Measurements from ENCODE around the gene AUTS2. TPM values are rescaled to one million over a fixed set of nuclear protein-coding genes. Genes with fewer than 3 reads are reported as not detected.
A peak's percentile ranks its signal among the peaks of the same experiment; 100 is the strongest.

The AUTS2 gene
- total and polyA plus RNA-seq, 9 of the 15 experiments (the other 6 are each of a cell fraction or from before 2014, with no cell fraction given): 0.58 TPM; not detected in 8

- peak; percentile 31; the same call in 1 of the 2 replicates for TF ChIP-seq TAL1 (IDR thresholded peaks at IDR 0.05)
- peak; percentile 80 for TF ChIP-seq ATF4 (CRISPR knock-in tag; IDR thresholded peaks at IDR 0.05)
- peak; percentile 93 for TF ChIP-seq SOX6 (IDR thresholded peaks at IDR 0.05)
- TF ChIP-seq MXD1 (CRISPR knock-in tag; IDR thresholded peaks at IDR 0.05; ENCODE audit: borderline replicate concordance, poor library complexity, severe bottlenecking): no peak
- no peak; the same call in 1 of the 2 replicates for TF ChIP-seq NBN (IDR thresholded peaks at IDR 0.05; ENCODE audit: low read depth)
- no peak for TF ChIP-seq CBX1 (IDR thresholded peaks at IDR 0.05; ENCODE audit: low read depth)
Observed at GRCh38 chr7:70376561-70377031, 778.3 kb downstream of the AUTS2 start (continued).

- FAIRE-seq (no peak), DNase-seq (ENCODE audit: extremely low read depth in 1 of 4, low spot score in 3 of 4) (no peak), ATAC-seq (no peak)
- Histone ChIP-seq H3K27ac (ENCODE audit: extremely low read depth, low read depth, low read length) (no peak overlapping the region), H3K4me3 (no peak overlapping the region), H3K9ac (ENCODE audit: insufficient read depth in 1 of 2, low read depth in 2 of 2, low read length in 2 of 2) (no peak overlapping the region), H3K36me3 (ENCODE audit: control insufficient read depth, insufficient read depth, low read length) (no peaks in the 10 kb centered on the region), H3K9me1 (ENCODE audit: control insufficient read depth, insufficient read depth, low read length) (no peaks in the 10 kb centered on the region), H3K9me3 (replicated peaks; ENCODE audit: control insufficient read depth, insufficient read depth, low read depth, low read length) (no peaks in the 10 kb centered on the region), H3K4me2 (ENCODE audit: insufficient read depth, low read length) (no peak overlapping the region), H4K20me1 (replicated peaks; ENCODE audit: control insufficient read depth, insufficient read depth, low read length) (no peaks in the 10 kb centered on the region), H2AFZ (ENCODE audit: low read depth, low read length) (no peak overlapping the region), H3K4me1 (replicated peaks in 1 of 2; ENCODE audit: control insufficient read depth in 2 of 2, insufficient read depth in 2 of 2, low read length in 2 of 2) (no peaks in the 10 kb centered on the region), H3K79me2 (ENCODE audit: control insufficient read depth, insufficient read depth, low read length) (no peaks in the 10 kb centered on the region), H3K27me3 (ENCODE audit: control insufficient read depth in 2 of 2, insufficient read depth in 2 of 2, low read length in 2 of 2) (no peaks in the 10 kb centered on the region)
- 5% methylated on average over 7 of the region's 7 CpGs for WGBS (ENCODE audit: insufficient coverage, low coverage, missing lambda C conversion rate)
- POLR2A ChIA-PET: no interaction called here
- in situ Hi-C loops (cut with MboI): no loop called here
- no peak for TF ChIP-seq BRCA1 (IDR thresholded peaks at IDR 0.05)
- no peak for TF ChIP-seq BRCA1 (CRISPR knock-in tag; IDR thresholded peaks at IDR 0.05)
- TF ChIP-seq DIDO1 (tag; IDR thresholded peaks at IDR 0.05; ENCODE audit: low read depth): no peak
- TF ChIP-seq HDAC3 (IDR thresholded peaks at IDR 0.05; ENCODE audit: borderline replicate concordance, partially characterized antibody): no peak
- TF ChIP-seq SOX6 (IDR thresholded peaks at IDR 0.05): no peak
- TF ChIP-seq PTTG1 (tag; IDR thresholded peaks at IDR 0.05; ENCODE audit: low read depth): no peak
- no peak for TF ChIP-seq HNRNPK (IDR thresholded peaks at IDR 0.05; ENCODE audit: low read depth, low read length, poor library complexity, severe bottlenecking)
- no peak for TF ChIP-seq ZNF121 (CRISPR knock-in tag; conservative IDR thresholded peaks at IDR 0.05)
- TF ChIP-seq SIRT6 (IDR thresholded peaks at IDR 0.05; ENCODE audit: low read depth, low read length): no peak
- no peak for TF ChIP-seq XRCC3 (IDR thresholded peaks at IDR 0.05)
- TF ChIP-seq VEZF1 (CRISPR knock-in tag; IDR thresholded peaks at IDR 0.05): no peak
- TF ChIP-seq LEF1 (IDR thresholded peaks at IDR 0.05): no peak
- no TSS peak for BruUV-seq (replicated peaks)
- CTCF ChIA-PET (ENCODE audit: low intra/inter-chr PET ratio): no interaction called here
- intact Hi-C loops (cut with micrococcal nuclease): no loop called here
Observed at GRCh38 chr7:70377957-70378356, 779.7 kb downstream of the AUTS2 start.
